ENCODE measurements around the gene PIGZ. TPM values are rescaled to one million over a fixed set of nuclear protein-coding genes. Genes with fewer than 3 reads are reported as not detected.
A peak's percentile ranks its signal among the peaks of the same experiment; 100 is the strongest.

Gene PIGZ
- total and polyA plus RNA-seq, 4 donors = 1.4 to 5.5 (median 2.2) TPM

DNA sequence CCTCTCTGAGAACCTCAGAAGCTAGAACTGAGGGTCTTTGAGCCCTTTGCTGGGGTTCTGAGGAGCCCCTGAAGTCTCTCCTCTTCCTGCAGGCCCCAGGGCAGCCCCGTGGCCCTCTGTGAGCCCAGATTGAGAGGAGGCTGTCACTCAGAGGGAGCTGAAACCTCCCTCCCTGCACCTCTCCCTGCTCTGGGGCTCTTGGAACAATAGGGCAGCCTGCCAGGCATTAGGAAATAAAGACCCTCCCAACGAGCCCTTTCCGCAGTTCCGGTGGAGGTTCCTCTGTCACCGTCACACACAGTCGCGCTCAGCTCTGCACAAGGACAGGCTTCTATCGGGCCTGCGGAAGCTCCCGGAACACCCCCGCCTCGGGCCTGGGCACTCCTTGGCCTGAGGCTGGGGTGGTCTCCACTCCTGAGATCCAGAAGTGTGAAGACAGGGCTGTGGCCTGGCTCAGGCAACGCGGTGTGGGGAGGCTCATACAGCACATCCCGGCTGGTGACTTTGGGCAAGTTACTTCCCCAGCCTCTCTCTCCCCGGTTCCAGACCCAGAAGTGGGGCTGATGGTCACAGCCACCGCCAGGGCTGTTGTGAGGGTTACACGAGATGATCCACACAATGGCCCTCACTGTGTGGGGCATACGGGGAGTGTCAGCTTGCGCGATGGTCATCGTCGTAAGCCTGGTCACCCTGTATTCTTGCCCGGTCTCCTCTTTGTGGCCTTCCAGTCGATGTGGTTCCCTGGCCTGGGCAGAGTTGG lies 43.3 kb upstream of the PIGZ start:
- H3K36me3 ChIP-seq (ENCODE audit: control insufficient read depth in 4 of 4, insufficient read depth in 4 of 4, low read length in 4 of 4) = no peaks in the 10 kb centered on the region
- H3K9ac ChIP-seq (ENCODE audit: insufficient read depth in 1 of 2, low read length in 2 of 2) = no peak overlapping the region
- H3K27me3 ChIP-seq (ENCODE audit: control insufficient read depth in 3 of 3, insufficient read depth in 3 of 3, low read length in 2 of 3) = no peaks in the 10 kb centered on the region
- no peak overlapping the region for H3K4me3 ChIP-seq
- H3K4me1 ChIP-seq (ENCODE audit: control insufficient read depth in 5 of 5, insufficient read depth in 5 of 5, low read length in 5 of 5) = peaks cover 0 to 15% (median 0%) of the 10 kb centered on the region in 5 donors
- 86 to 90% methylated on average over 25 of the region's 25 CpGs for WGBS, 2 donors
- no peaks in the 10 kb centered on the region for H3K9me3 ChIP-seq (ENCODE audit: control insufficient read depth in 4 of 4, insufficient read depth in 3 of 4, low read length in 3 of 4)
- TF ChIP-seq, protein P1, sequence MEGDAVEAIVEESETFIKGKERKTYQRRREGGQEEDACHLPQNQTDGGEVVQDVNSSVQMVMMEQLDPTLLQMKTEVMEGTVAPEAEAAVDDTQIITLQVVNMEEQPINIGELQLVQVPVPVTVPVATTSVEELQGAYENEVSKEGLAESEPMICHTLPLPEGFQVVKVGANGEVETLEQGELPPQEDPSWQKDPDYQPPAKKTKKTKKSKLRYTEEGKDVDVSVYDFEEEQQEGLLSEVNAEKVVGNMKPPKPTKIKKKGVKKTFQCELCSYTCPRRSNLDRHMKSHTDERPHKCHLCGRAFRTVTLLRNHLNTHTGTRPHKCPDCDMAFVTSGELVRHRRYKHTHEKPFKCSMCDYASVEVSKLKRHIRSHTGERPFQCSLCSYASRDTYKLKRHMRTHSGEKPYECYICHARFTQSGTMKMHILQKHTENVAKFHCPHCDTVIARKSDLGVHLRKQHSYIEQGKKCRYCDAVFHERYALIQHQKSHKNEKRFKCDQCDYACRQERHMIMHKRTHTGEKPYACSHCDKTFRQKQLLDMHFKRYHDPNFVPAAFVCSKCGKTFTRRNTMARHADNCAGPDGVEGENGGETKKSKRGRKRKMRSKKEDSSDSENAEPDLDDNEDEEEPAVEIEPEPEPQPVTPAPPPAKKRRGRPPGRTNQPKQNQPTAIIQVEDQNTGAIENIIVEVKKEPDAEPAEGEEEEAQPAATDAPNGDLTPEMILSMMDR (IDR thresholded peaks at IDR 0.05; ENCODE audit: control extremely low read depth, extremely low read depth) = no peak
- no peak for ATAC-seq (ENCODE audit: insufficient read depth, low FRiP score)
- peak; percentile 50 to 72 (median 57) for DNase-seq
- no peak overlapping the region for H3K27ac ChIP-seq (ENCODE audit: low read depth in 1 of 2, low read length in 1 of 2)

DNA sequence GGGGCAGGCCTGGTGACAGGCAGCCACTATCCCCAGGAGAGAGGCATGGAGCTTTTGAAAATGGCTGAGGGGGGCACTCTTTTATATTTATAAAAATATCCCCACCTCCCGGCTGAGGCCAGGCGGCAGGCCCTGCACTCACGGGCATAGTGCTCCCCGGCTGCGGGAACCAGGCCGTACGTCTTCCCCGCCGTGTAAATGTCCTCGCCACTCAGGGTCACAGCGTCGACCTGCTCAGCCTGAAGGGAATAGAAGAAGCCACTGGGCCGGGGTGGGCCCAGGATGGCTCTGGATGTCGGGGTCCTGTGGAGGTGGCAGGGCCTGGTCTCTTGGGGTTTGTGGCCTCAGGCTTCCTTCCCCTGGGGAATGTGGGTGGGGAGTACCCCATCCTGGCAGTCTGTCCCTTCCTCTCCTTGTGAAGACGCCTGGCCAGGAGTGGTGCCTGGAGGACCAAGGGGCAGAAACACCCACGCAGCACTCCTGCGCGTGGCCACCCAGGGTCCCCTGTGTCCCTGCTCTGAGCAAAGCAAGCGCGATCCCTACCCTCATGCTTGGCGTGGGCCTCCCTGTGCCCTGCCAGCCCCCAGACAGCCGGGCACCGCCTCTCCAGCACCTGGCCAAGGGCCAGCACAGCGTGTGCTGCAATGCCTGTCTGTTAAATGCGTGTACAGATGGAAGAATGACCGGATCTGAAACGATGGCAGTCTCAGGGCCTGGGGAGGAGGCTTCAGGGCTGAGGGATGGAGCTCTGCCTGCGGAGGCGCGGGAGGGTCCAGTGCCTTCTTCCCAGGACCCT lies 42.1 kb upstream of the PIGZ start:
- 79 to 83% methylated on average over 30 of the region's 30 CpGs for WGBS, 2 donors
- ATAC-seq (ENCODE audit: insufficient read depth, low FRiP score) = no peak

DNA sequence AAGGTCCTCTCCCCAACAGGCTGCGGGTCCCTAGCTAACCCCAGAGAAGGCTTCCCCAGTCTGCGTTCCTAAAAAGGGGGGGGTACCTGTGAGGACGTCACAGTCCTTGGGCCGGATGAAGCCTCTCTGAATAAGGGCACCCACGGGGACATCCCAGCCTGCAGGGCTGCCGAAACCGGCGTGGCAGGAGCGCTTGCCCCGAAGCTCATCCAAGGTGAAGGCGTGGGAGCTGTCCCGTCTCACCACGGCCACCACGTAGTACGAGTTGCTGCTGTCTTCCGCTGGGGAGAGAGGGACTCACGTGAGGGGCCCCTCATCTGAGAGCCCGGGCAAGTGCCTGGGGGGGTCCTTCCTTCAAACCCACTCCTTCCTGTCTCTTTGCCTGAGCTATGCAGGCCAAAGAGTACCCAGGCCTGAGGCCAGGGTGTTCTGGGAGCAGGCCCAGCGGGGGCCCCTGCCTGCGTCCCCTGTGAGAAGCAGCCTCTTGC lies 40.9 kb upstream of the PIGZ start:
- Histone ChIP-seq H3K4me1 (ENCODE audit: control insufficient read depth in 5 of 5, insufficient read depth in 5 of 5, low read length in 5 of 5) (peaks cover 0 to 15% (median 0%) of the 10 kb centered on the region in 5 donors), H3K36me3 (ENCODE audit: control insufficient read depth in 4 of 4, insufficient read depth in 4 of 4, low read length in 4 of 4) (no peaks in the 10 kb centered on the region), H3K27me3 (ENCODE audit: control insufficient read depth in 3 of 3, insufficient read depth in 3 of 3, low read length in 2 of 3) (no peaks in the 10 kb centered on the region), H3K27ac (ENCODE audit: low read depth in 1 of 2, low read length in 1 of 2) (no peak overlapping the region), H3K9me3 (ENCODE audit: control insufficient read depth in 4 of 4, insufficient read depth in 3 of 4, low read length in 3 of 4) (no peaks in the 10 kb centered on the region), H3K9ac (ENCODE audit: insufficient read depth in 1 of 2, low read length in 2 of 2) (no peak overlapping the region), H3K4me3 (no peak overlapping the region)
- no peak for ATAC-seq (ENCODE audit: insufficient read depth, low FRiP score)
- no peak for DNase-seq
- TF ChIP-seq, protein P1 (IDR thresholded peaks at IDR 0.05; ENCODE audit: control extremely low read depth, extremely low read depth) = no peak
- WGBS, 2 donors = 91 to 93% methylated on average over 20 of the region's 20 CpGs

More for the DNA sequence above, 42.1 kb upstream of the PIGZ start:
- DNase-seq = peak in 2 of 3 donors; percentile 37 to 44
- no peak overlapping the region for H3K27ac ChIP-seq (ENCODE audit: low read depth in 1 of 2, low read length in 1 of 2)
- H3K27me3 ChIP-seq (ENCODE audit: control insufficient read depth in 3 of 3, insufficient read depth in 3 of 3, low read length in 2 of 3) = no peaks in the 10 kb centered on the region
- no peak overlapping the region for H3K9ac ChIP-seq (ENCODE audit: insufficient read depth in 1 of 2, low read length in 2 of 2)
- TF ChIP-seq, protein P1 (IDR thresholded peaks at IDR 0.05; ENCODE audit: control extremely low read depth, extremely low read depth) = no peak
- no peak overlapping the region for H3K4me3 ChIP-seq
- H3K36me3 ChIP-seq (ENCODE audit: control insufficient read depth in 4 of 4, insufficient read depth in 4 of 4, low read length in 4 of 4) = no peaks in the 10 kb centered on the region
- peaks cover 0 to 15% (median 0%) of the 10 kb centered on the region in 5 donors for H3K4me1 ChIP-seq (ENCODE audit: control insufficient read depth in 5 of 5, insufficient read depth in 5 of 5, low read length in 5 of 5)
- H3K9me3 ChIP-seq (ENCODE audit: control insufficient read depth in 4 of 4, insufficient read depth in 3 of 4, low read length in 3 of 4) = no peaks in the 10 kb centered on the region

Data from lung (tissue), 12 donors.